Astrocyte of the spinal cord (primary cell): Measurements from ENCODE around the gene S100A2.

Experiments used
- DNase-seq: peaks from one replicate; pipeline ENCODE4 v3.0.0; 2011; ENCODE audit warnings: low read depth, low spot score
- H3K4me3 ChIP-seq: 2 replicates; pipeline ENCODE4 v1.5.1; 2011; ENCODE audit warnings: low read depth, mild to moderate bottlenecking, low read length, moderate library complexity
- CTCF ChIP-seq: IDR thresholded peaks from 2 replicates; pipeline ENCODE4 v1.5.1; 2012; ENCODE audit warnings: low read depth, mild to moderate bottlenecking, low read length, inconsistent platforms
- in situ Hi-C: cut with HindIII; loops from 2 replicates; pipeline ENCODE4 v1.10.0; 2017; ENCODE audit warnings: low sequenced_read_pairs

S100A2 gene

DNA sequence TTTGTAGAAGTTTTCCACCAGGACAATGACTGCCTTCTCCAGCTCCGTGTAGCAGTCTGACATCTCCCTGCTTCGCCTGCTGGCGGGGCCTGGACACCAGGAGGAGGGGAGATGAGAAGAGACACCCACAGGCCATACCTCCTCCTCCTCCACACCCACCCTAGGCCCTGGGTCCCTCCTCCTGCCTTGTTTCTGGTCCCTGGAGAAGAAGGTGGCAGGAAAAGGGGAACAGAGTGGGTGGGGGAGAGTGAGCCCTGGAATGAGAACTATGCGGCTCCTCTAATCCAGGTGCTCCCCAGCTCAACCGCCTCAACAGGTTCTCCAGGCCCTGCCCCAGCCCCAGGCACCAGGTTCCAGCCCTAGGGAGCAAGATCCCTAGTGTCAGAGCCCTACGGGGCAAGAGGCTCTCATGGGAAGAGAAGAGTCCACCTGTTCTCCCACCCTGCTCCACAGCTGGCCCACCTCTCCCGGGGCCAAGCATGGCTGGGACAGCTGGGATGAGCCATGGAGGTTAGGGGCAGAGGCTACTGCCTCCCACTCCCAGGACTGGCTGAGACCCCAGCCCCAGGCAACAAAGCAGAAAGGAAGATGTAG, 42.5 kb upstream of the S100A2 start:
- TF ChIP-seq CTCF, result no peak
- peak overlapping the region; percentile 37 for H3K4me3 ChIP-seq
- in situ Hi-C loops, result no loop called here
- no peak for DNase-seq

- no peak for TF ChIP-seq CTCF
- in situ Hi-C loops, result no loop called here
- no peak for DNase-seq
- H3K4me3 ChIP-seq, result no peak overlapping the region
Measured at GRCh38 chr1:153607381-153607780, 41.7 kb upstream of the S100A2 start.

- no peak for TF ChIP-seq CTCF
- DNase-seq, result no peak
- in situ Hi-C loops, result no loop called here
- no peak overlapping the region for H3K4me3 ChIP-seq
Measured at GRCh38 chr1:153606194-153606593, 40.5 kb upstream of the S100A2 start.

GRCh38 chr1:153602749-153603148, 37.1 kb upstream of the S100A2 start:
- no peak for DNase-seq
- no peak for TF ChIP-seq CTCF
- in situ Hi-C loops, result no loop called here
- no peak overlapping the region for H3K4me3 ChIP-seq

DNA sequence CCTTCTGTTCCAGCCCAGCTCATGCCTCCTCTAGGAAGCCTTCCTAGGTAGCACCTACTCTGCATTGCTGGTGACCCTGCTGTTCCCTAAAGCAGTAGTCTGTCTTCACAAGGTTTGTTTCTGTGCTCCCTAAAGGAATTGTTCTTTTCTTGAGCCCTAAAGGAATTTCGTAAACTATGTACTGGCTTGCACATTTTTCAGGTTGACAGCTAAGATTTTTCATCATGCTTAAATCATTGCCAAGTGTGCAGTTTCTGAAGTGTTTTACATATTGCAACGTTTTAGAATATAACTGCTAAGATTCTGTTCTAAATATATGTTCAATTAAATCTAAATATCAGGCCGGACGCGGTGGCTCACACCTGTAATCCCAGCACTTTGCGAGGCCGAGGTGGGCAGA, 34.2 kb upstream of the S100A2 start:
- in situ Hi-C loops, result no loop called here
- no peak for TF ChIP-seq CTCF
- no peak for DNase-seq
- H3K4me3 ChIP-seq, result no peak overlapping the region

- in situ Hi-C loops, result no loop called here
- no peak overlapping the region for H3K4me3 ChIP-seq
- peak; percentile 66 for DNase-seq
- TF ChIP-seq CTCF, result no peak
Measured at GRCh38 chr1:153598309-153599172, 32.9 kb upstream of the S100A2 start.
